GM18951 (cell line): Measurements from ENCODE around the gene GPR34.

Experiments used
- POLR2A ChIP-seq: IDR thresholded peaks from 4 replicates; pipeline ENCODE4 v1.6.1; 2011; ENCODE audit warnings: mild to moderate bottlenecking; ENCODE audit not compliant: insufficient read length, insufficient read depth; ENCODE audit errors: extremely low read depth
- in situ Hi-C: fragments of 300-500 bp; cut with MboI; formaldehyde crosslinking; loops from one replicate; pipeline ENCODE4 v1.12.0; 2022; ENCODE audit warnings: low sequenced_read_pairs, mixed read lengths, inconsistent platforms; ENCODE audit not compliant: unreplicated experiment

GPR34 gene

DNA sequence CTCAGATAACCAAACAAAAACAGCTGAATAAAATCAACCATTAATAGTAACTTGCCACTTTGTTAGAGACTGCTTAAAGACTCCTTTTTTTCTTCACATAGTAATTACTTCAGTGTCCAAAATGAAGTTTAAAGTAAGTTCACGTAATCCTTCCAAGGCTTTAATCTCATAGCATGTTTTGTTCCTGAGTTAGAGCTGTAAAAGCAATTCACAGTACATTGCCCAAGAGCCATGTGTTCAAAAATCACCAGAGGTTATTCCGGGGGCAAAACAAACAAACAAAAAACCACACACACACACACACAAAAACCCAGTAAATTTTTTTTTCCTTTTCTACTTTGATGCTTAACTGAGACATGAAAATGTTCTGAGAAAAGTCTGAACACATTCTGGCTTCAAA lies 41.3 kb downstream of the GPR34 start:
- no peak for TF ChIP-seq POLR2A
- in situ Hi-C loops: loop anchor here (25.0 kb wide), 1 partner anchor 168 kb away; no protein-coding TSS in a partner anchor

DNA sequence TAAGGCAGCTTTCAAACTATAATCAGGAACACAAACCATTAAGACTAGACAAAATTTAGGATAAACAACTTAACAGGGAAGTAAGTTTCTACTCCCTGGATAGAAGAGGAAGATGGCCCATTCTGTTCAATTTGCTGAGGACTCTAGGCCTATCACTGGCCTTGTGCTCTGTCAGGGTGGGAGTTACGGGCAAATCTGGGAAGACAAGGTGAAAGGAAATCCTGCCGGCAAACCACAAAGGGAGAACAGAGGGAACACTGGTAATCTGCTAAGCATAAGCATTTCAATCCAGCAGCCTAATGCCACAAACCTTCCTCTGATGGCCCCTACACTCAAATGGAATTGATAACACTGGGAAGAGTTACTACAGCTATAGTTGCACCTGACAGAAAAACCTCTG lies 43.5 kb downstream of the GPR34 start:
- in situ Hi-C loops: loop anchor here (25.0 kb wide), 1 partner anchor 170 kb away; no protein-coding TSS in a partner anchor
- TF ChIP-seq POLR2A: no peak

DNA sequence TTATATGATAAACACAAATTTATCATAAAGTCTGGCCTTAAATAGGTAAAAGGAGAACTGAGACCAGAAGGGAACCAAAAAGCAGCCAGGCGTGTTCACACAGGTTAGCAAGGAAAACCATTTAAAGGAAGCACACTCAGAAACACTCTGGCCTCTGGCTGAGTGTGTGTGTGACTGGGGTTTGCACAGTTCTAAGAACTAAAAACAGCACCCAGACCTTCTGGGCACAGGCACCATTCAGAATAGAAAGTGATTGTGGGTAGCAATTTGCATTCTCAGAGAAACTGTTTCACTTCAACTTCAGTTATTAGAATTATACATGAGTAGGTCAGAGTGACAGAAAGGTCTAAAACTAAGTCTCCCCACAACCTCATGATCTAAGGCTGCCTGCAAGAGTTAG lies 45.2 kb downstream of the GPR34 start:
- in situ Hi-C loops: loop anchor here (25.0 kb wide), 1 partner anchor 172 kb away; no protein-coding TSS in a partner anchor
- TF ChIP-seq POLR2A: no peak

DNA sequence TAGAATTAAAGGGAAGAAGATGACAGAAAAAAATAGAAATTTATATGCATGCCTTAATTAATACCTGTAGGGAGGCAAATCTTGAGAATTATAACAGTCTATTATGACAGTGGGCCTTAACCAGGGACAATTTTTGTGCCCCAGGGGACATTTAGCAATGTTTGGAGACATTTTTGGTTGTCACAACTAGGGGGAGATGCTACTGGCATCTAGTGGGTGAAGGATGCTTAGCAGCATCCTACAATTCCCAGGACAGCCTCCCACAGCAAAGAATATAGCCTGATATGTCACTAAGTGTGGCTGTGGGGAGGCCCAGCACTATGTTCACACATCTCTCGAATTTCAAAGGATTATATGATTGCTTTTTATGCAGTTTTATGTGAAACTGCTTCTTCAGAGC lies 45.8 kb downstream of the GPR34 start:
- in situ Hi-C loops: loop anchor here (25.0 kb wide), 1 partner anchor 172 kb away; no protein-coding TSS in a partner anchor
- TF ChIP-seq POLR2A: no peak

DNA sequence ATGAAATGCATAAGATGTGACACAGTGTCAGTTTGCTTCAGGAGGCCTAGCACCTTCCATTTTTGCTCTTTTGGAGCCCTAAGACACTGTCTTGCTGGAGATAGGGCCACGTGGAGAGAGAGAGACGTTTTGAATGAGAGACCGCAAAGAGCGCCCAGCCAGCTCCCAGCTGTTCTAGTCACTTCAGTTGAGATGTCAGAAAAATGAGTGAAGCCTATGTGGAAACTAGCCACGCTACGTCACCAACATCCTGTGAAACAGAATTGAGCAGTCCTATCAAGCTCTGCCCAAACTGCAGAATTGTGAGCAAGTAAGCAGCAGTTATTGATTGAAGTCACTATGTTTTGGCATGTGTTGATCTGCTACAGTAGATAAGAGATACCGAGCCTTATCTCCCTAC lies 48.3 kb downstream of the GPR34 start:
- no peak for TF ChIP-seq POLR2A

DNA sequence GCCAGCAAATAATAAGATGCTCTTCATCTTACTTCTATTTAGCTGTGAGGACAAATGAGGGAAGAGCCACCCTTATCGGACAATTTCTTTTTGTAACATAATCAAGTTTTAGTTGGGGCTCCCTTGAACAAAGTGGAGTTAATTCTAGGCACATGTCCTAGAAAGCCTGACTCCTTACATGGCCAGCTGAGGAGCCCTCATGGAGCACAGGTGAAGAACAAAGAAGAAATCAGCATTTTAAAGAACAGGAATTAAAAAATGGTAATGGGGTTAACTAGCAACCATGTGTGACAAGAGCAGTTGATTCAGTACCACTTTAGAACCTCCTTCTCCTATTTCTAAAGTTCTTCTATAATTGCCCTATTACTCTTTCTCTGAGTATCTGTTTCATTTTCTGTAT lies 51.1 kb downstream of the GPR34 start:
- no peak for TF ChIP-seq POLR2A
- in situ Hi-C loops: loop anchor here (25.0 kb wide), 1 partner anchor 178 kb away; no protein-coding TSS in a partner anchor

More for the DNA sequence above, 48.3 kb downstream of the GPR34 start:
- in situ Hi-C loops: loop anchor here (25.0 kb wide), 1 partner anchor 175 kb away; no protein-coding TSS in a partner anchor
